GM18498 (cell line): ENCODE results near the gene ADD2.

Experiments
- ATAC-seq: cut with Tn5 transposase; IDR thresholded peaks from one replicate; pipeline ENCODE4 v1.9.1; 2021; ENCODE audit warnings: mild to moderate bottlenecking, moderate library complexity; ENCODE audit not compliant: unreplicated experiment

Gene ADD2

DNA sequence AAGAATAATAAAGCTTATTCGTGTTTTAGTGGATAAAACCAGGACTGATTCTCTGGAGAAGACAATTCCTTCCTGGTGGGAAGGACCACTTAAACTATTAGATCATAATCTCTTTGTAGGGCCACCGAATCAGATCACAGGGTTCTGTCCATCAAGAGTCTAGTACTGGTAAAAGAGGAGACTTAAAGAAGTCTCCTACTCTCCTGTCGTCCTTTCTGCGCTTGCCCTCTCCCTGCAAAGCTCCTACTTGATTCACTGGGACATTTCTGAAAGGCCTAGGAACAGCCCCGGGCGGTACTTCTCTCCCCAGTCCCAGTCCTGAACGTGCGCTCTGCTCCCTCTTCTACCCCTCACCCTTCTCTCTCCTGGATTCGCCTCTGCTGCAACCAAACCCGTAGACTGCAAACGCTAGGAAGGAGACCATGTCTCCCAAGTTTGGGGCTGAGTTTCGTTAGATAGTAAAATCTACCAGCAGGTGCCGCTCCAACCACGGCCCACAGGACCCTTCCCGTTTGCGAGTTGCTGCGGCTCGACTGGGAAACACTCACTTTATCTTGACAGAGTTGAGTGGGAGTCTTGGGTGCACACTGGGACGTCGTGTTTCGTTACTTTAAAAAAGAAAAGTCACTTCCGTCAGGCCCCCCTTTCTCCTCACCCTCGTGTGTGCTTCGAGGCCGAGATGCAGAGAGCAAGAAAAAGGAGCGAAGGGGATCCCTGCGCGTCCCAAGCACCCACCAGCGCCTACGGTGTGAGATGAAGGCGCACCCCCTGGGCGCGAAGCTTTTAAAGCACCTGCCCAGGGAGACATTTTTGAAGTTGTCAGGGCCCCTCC is 21.5 kb upstream of the ADD2 start:
- ATAC-seq: no peak

DNA sequence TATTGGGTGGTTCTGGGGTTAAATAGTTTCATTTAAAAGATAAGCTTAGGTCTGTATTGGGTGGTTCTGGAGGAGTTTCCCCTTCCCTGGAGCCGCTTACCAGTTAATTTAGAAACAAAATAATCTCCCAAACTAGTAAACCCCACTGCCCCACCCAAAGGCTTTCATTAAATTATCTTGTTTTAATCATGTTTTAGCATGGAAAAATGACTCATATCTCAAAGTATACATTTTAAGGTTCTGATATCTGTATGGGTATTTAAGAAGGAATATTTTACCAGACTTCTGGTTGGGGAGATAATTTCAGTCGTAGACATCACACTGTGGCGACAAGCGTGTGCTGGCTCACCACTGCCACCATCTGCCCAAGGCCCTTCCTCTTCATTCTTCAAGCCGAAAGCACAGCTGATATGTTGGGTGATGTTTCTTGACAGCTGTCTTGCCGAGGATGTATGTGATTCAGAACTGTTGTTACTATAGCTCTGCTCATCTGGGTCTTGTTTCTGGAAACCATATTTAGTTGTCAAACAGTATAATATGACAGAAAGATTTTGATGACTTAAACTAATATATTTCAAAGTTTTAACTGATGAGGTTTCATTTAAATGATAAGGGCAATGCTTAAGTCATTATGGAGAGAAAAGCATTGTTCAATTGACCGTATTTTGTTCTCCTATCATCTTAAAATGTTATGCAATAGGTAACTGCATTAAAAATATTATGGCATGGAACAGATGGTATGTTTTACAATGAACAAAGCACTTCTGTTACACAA is 17.3 kb upstream of the ADD2 start:
- no peak for ATAC-seq

DNA sequence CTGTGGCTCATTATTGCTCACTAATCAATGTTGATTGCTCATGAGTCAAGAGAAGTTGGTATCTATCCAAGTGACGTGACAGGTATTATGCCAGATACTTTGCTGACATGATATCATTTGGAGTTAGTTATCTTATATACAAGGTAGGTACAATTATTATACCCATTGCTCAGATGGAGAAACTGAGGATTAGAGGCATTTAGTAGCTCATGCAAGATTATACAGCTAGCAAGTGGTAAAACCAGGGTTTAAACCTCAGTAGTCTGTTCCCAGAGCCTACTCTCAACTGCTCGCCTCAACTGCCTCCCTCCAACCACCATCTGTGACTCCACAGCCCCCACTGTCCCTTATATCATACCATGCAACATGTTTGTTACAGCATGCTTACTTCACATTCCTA is 16.3 kb upstream of the ADD2 start:
- no peak for ATAC-seq

DNA sequence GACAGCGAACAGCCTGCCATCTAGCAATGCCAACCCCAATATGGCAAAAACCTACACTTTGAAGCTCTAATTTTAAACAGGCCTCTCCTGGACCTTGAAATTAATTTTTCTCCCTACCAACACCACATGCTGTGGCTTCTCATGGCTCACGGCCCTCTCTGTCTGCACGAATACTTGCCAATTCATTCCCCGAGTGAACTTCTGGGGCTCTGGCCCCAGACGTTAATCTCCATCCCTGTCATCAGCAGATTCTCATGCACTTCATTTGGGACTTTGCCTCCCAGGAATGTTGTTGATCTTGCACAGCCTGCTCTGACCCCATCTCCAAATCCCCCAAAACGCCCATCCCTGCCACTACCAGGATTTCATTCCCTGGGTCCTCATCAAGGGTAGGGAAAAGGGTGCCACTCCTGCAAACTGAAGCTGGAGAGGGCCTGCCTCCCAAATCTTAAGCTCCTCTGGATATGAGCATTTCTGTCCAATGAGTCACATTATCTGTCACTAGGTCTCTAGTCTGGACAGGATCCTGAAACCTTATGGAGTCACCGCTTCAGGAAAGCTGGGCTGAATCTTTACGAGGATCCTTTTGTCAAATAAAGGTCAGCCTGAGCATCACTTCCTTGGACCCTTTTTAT is 12.0 kb upstream of the ADD2 start:
- no peak for ATAC-seq

DNA sequence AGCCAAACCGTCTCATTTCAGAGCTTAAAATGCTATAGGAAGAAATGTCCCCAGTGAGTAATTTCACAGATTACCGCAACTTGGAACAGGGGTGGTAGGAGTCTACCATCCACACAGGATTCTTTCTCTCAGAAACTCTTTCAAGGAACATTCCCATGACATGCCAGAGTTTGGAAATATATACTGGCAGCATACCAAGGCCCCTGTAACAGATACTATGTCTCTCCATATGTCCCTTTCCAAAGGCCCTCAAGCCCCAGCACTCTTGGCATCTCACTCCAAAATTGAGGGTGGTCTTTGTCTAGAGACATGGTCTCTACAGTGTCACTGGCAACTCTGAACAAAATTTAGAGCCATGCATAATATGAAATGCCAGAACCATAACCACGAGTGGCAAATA is 11.5 kb upstream of the ADD2 start:
- ATAC-seq: no peak

DNA sequence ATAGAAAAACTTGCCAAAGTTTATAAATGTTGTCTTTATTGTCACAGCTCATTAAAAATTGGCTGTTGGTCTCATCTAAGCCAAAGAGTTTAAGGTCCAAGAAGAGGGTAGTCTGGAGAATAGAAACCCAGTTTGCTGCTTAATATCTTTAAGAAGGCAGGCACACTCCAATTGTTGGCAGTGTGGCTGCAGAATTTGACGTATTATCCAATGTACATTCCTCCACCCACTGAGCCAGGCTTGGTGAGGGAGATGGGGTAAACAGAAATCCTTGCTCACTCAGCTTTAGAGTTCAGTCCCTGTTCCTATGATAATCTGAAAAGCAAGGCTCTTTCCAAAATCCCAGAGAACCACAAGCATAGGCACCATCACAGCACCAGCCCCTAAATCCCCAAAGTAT is 10.7 kb upstream of the ADD2 start:
- no peak for ATAC-seq

DNA sequence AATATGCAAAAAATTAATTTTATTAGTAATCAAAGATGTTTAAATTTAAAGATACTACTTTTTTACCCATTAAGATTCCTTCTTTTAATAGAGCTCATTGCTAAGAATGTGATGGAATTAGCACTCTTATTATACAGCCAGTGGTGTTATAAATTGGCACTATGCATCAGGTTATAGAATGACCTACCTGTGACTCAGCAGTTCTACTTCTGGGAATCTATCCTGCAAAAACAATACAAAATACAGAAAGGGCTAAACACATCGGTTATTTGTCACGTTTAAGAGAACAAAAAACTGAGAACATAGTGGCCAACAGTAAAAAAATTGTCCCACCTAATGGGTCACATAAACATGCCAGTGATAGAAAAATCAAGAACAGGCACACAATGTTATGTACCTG is 9.4 kb upstream of the ADD2 start:
- no peak for ATAC-seq

DNA sequence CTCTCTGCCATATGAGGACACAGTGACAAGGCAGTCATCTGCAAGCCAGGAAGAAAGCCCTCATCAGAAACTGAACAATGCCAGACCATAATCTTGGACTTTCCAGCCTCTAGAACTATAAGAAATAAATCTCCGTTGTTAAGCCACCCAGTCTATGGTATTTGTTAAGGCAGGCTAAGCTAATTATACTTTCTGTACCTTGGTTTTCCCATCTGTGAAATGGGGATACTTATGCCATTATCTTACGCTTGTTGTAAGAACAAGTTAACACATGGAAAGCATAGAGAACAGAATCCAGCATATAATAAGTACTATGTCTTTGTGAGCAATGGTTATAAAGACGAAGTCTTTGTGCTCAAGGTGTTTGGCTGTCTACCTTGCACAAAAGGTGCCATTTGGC is 8.3 kb upstream of the ADD2 start:
- no peak for ATAC-seq

DNA sequence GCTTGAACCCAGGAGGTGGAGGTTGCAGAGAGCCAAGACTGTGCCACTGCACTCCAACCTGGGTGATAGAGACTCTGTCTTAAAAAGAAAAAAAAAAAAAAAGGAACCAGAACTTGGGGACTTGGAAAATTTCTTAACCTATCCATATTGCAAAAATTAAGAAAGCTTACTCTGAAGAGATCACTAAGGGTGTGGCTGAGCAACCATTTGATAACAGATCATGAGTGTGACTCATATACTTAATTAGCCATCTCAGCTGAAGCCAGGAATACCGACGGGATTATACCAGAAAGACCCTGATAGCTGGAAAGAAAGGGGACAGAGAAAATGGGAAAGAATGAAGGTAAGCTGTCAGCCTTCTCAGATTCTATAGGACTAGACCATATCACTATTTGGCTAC is 7.1 kb upstream of the ADD2 start:
- no peak for ATAC-seq

DNA sequence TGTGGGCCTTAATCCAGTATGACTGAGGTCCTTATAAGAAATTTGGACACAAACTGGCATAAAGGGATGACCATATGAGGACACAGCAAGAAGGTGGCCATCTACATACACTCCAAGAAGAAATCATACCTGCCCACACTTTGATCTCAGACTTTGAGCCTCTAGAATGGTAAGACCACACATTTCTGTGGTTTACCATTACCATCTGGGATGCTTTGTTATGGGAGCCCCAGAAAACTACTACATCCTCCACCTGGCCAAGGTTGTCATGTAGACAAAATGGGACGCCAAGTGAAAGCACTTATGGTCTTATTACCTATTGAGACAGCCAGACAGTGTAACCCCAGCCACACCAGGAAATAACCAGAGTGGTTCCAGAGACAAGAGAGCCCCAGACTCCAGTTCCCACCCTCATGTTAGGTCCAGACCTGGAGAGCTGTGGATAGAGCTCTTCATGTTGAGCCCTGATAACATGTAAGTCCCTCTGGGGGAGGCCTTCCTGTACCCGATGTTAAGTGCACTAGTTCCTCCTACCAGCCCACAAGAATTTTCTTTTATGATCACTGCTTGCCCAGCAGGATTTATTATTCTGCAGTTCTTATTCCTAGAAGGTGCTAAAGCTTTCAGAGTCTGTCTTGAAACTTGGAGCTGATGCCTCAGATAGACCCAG is 4.6 kb upstream of the ADD2 start:
- ATAC-seq: no peak

DNA sequence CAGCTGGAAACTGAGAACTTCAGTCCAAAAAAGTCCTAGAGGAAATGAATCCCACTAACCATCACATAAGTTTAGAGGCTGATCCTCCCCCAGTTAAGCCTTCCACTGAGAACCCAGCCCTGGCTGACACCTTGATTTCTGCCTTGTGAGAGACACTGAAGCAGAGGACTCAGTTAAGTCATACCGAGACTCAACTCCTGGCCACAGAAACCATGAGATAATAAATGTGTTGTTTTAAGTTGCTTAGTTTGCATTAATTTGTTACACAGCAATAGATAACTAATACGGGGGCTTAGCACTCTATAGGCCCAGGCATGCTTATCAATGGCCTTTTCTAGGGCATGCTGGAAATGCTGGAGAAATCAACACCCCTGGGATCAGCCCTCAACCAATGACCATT is 3.4 kb upstream of the ADD2 start:
- peak; percentile 64 for ATAC-seq

DNA sequence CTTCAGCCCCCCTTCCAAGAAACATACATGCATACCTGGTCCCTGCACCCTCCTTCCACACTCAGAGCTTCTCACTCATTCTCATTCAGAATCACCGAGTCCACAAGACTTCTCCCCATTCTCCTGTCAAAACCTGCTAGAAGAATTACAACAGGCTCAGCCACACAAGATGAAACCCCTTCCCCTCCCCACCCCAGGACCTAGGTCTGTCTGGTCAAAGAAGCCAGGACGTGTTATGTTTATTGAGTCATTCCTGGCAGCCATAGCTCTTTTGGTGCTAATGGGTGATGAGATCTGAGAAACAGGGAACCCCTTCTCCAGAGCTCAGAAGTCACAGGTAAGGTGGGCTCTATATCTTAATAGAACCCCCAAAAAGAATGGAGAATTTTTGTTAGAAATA is 1.4 kb upstream of the ADD2 start:
- no peak for ATAC-seq

DNA sequence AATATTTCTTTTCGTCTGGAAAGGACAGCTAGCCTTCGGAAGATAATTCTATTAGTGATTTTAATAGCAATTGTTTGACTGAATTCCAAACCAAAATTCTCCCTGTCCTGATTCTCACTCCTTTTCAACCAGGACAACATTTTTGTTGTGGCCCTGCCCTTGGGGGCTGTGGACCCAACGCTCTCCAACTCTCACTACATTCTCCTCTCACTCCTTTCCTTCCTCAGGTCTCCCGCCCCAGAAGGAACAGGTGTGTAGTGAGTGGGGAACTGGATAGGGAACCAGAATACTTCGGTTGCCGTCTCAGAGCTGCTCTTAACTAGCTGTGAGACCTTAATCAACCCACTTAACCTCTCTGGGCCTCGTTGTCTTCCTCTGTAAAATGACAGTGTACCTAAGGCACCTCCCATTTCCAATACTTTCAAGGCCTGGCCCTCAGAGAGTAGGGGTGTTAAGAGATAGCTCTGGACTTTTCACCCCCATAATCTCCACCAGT is 638 bp upstream of the ADD2 start:
- ATAC-seq: no peak

DNA sequence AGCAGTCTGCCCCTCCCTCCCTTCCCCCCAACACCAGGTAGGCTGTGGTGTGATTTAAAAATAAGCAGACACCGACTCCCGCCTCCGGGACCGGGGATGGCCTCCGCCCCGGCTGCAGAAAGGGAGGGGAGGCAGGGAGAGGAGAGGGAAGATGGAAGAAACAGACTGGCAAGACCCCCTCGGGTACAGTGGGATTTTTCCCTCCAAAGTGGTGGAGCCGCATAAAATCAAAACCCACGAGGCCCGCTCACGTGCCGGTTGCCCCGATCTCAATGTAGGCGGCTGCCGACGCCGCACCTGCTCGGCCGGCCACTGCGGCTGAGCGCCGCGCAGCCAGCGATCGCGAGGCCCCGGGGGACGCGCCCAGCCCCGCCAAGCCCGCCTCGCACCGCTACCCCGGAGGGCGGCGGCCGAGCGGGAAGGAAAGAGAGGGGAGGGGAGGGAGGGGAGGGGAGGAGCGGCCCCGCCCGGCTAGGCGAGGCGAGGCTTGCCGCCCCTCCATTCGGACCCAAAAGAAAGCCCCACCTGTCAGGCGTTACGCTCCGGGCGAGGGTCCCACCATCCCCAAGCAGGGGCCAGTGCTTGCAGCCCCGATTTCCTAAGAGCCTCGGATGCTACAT is 811 bp downstream of the ADD2 start:
- ATAC-seq: no peak

DNA sequence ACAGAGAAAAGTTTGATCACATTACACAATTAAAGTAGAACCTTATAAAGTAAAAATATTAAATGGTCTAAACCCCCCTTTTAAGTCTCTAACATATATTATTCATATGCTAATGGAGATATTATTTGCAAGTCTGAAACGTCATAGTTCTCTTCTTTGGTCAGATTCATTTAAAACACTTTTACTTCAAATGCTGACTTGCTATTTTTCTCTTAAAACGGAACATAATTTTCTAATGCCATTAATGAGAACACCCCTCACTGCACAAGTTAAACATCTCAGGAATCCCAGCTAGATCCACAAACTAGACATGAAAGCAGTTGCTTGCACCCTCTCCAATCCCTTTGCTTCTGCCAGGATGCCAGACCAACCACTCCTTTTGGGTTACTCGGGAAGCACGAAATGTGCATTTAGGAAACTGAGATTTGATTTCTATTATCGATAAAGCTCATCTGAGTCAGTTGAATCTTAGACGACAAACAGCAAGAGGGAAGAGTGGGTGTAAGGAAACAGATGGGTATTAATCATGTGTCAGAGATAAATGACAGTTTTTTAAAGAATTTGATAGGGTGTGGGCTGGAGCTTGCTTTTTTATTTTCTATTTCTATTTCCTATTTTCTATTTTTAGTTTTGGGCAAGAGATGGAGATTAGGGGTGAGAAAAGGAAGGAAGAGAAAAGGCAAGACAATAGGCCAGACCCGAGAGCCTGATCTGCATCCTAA is 1.5 kb downstream of the ADD2 start:
- no peak for ATAC-seq

DNA sequence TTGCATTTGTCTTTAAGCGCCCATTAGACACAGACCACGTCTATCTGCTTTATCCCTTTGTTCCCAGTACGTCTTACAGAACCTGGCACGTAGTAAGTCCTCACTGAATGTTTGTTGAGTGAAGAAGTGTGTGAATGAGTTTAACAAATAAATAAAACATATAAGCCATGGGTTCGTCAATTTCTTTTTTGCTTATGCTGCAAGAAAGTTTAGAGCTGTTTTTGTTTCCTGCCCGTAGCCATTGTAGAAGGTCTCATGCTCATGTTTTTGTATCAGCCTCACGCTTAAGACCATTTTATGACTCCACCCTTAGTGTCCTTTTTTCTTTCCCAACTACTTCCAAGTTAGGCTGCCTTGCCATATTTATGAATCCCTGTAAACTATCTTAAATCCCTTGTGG is 2.5 kb downstream of the ADD2 start:
- ATAC-seq: no peak

DNA sequence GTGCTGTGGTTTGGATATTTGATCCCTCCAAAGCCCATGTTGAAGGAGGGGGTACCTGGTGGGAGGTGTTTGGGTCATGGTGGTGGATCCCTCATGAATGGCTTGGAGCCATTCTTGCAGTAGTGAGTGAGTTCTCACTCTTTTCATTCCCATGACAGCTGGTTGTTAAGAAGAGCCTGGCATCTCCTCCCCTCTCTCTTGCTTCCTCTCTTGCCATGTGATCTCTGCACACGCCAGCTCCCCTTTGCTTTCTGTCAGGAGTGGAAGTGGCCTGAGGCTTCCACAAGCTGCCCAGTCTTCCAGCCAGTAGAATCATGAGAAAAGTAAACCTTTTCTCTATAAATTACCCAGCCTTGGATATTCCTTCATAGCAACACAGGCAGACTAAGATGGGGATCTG is 8.6 kb downstream of the ADD2 start:
- no peak for ATAC-seq

DNA sequence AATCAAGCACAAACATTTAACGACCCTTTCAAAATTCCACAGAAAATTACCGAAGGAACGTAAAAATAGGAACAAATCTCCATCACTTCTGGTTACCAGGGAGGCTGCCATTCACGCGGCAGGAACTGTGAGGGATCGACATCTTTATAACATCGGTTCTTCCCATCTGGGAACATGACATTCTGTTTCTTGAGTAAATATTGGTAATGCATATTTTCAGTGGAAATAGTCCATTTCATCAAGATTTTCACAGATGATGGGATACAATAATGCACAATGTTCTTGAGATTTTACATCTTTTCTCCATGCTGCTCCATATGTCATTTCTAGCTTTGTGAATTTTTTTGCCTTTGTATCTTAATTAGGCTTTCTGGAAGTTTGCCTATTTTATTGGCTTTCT is 10.0 kb downstream of the ADD2 start:
- ATAC-seq: no peak

DNA sequence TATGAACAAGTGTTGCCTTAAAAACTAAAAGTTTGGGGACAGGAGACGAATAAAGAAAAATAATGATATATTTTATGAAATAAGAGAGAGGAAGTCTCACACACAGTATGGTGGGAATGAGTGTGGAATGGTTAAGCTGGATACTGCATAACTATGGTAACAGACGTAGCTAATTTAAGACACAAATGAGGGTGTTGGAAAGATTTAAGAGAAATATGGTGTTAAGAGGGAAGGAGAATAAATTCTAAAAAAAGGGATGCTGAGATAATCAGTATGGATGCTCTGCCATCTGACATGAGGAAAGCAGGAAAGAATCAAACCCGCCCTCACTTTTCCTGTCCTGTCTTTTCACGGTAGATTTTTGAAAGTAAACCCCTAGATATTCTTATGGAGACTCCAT is 10.6 kb downstream of the ADD2 start:
- no peak for ATAC-seq

DNA sequence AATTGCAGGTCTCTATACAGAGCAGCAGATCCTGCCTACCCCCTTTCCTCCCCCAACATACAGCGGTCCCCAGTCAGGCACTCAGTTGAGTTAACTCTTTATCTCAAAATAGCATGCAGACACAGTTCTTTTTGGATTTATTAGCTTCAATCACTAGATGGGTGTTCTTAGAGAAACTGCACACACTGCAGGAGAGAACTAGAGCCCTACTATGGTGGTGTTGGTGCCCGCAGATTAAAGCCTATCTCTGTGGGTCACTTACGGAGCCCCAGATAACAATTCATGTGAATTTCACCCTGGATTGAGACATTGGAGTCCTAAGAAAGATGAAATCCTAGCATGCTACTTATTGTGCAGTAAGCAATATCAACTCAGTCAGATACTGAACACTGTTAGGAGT is 11.9 kb downstream of the ADD2 start:
- no peak for ATAC-seq
